ENCODE results near the gene EDARADD.

DNA sequence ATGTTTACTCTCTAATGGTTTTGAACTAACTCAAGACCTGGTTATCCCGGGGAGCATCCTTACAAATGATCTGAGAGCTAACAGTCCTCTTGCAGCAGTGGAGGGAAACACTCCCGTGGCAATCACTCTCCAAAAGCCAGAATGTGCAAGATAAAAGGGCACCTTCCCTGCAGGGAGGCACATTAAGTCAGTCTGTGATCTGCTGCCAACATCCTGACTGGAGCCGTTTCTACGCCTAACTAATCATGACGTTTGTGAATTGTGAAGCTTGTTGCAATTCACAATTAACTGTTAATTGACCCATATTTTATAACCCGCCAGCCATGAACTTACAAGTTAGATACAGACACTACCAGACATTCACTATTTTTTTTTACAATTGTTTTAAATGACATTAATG lies 77.6 kb downstream of the EDARADD start:
- TF ChIP-seq, protein P1, sequence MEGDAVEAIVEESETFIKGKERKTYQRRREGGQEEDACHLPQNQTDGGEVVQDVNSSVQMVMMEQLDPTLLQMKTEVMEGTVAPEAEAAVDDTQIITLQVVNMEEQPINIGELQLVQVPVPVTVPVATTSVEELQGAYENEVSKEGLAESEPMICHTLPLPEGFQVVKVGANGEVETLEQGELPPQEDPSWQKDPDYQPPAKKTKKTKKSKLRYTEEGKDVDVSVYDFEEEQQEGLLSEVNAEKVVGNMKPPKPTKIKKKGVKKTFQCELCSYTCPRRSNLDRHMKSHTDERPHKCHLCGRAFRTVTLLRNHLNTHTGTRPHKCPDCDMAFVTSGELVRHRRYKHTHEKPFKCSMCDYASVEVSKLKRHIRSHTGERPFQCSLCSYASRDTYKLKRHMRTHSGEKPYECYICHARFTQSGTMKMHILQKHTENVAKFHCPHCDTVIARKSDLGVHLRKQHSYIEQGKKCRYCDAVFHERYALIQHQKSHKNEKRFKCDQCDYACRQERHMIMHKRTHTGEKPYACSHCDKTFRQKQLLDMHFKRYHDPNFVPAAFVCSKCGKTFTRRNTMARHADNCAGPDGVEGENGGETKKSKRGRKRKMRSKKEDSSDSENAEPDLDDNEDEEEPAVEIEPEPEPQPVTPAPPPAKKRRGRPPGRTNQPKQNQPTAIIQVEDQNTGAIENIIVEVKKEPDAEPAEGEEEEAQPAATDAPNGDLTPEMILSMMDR (IDR thresholded peaks at IDR 0.05 in 8 of 11, conservative IDR thresholded peaks at IDR 0.05 in 3 of 11): no peak
- no peak for TF ChIP-seq POLR2A (IDR thresholded peaks at IDR 0.05)
- TF ChIP-seq POLR2AphosphoS5 (IDR thresholded peaks at IDR 0.05): no peak

Data from spleen (tissue), 7 donors.